NCI-H1048 (cell line): ENCODE data around the gene THSD4.

Experiments
- DNase-seq: peaks from one replicate; lab custom pipeline; 2025; lab: John Stamatoyannopoulos, UW

THSD4 gene

GRCh38 chr15:71753346-71753745 lies 638.1 kb downstream of the THSD4 start:
- no peak for DNase-seq

- DNase-seq, result no peak
Observed at GRCh38 chr15:71754660-71755059, 639.4 kb downstream of the THSD4 start.

GRCh38 chr15:71755092-71755970 lies 640.1 kb downstream of the THSD4 start:
- no peak for DNase-seq

GRCh38 chr15:71756599-71757352 lies 641.5 kb downstream of the THSD4 start:
- no peak for DNase-seq

GRCh38 chr15:71757741-71758530 lies 642.7 kb downstream of the THSD4 start:
- DNase-seq, result no peak

GRCh38 chr15:71758711-71759110 lies 643.4 kb downstream of the THSD4 start:
- no peak for DNase-seq

- DNase-seq, result no peak
Observed at GRCh38 chr15:71760852-71761251, 645.6 kb downstream of the THSD4 start.

- no peak for DNase-seq
Observed at GRCh38 chr15:71761649-71762048, 646.4 kb downstream of the THSD4 start.

- no peak for DNase-seq
Observed at GRCh38 chr15:71768184-71768583, 652.9 kb downstream of the THSD4 start.

GRCh38 chr15:71773206-71773859 lies 658.1 kb downstream of the THSD4 start:
- no peak for DNase-seq

GRCh38 chr15:71775856-71776255 lies 660.6 kb downstream of the THSD4 start:
- no peak for DNase-seq

GRCh38 chr15:71776304-71776703 lies 661.0 kb downstream of the THSD4 start:
- no peak for DNase-seq

- no peak for DNase-seq
Observed at GRCh38 chr15:71777216-71777943, 662.1 kb downstream of the THSD4 start.

GRCh38 chr15:71779073-71779797 lies 664.0 kb downstream of the THSD4 start:
- no peak for DNase-seq

GRCh38 chr15:71780115-71780976 lies 665.1 kb downstream of the THSD4 start:
- DNase-seq, result no peak

- DNase-seq, result no peak
Observed at GRCh38 chr15:71781179-71781964, 666.1 kb downstream of the THSD4 start.

- no peak for DNase-seq
Observed at GRCh38 chr15:71781965-71782265, 666.6 kb downstream of the THSD4 start.

GRCh38 chr15:71782422-71783165 lies 667.3 kb downstream of the THSD4 start:
- DNase-seq, result no peak
